NCI-H774 (cell line): ENCODE data around the gene SELENOO.

Experiments
- DNase-seq: peaks from one replicate; lab custom pipeline; 2025; lab: John Stamatoyannopoulos, UW

SELENOO gene

GRCh38 chr22:50217543-50218152 is 16.8 kb downstream of the SELENOO start:
- no peak for DNase-seq

- no peak for DNase-seq
These were observed 17.6 kb downstream of the SELENOO start for GRCh38 chr22:50218153-50218995.

GRCh38 chr22:50218996-50219727 is 18.4 kb downstream of the SELENOO start:
- DNase-seq: peak; percentile 7

GRCh38 chr22:50219800-50220602 is 19.2 kb downstream of the SELENOO start:
- DNase-seq: no peak

GRCh38 chr22:50220603-50221409 is 20.0 kb downstream of the SELENOO start:
- no peak for DNase-seq

GRCh38 chr22:50221410-50222300 is 20.8 kb downstream of the SELENOO start:
- no peak for DNase-seq

GRCh38 chr22:50222508-50222907 is 21.7 kb downstream of the SELENOO start:
- no peak for DNase-seq

- DNase-seq: no peak
These were observed 23.3 kb downstream of the SELENOO start for GRCh38 chr22:50224071-50224470.

- no peak for DNase-seq
These were observed 24.6 kb downstream of the SELENOO start for GRCh38 chr22:50225200-50225969.

- no peak for DNase-seq
These were observed 25.5 kb downstream of the SELENOO start for GRCh38 chr22:50226063-50226874.

GRCh38 chr22:50226875-50227165 is 26.0 kb downstream of the SELENOO start:
- no peak for DNase-seq

- DNase-seq: no peak
These were observed 26.9 kb downstream of the SELENOO start for GRCh38 chr22:50227579-50228215.

GRCh38 chr22:50228366-50228765 is 27.6 kb downstream of the SELENOO start:
- DNase-seq: no peak

GRCh38 chr22:50229370-50229769 is 28.6 kb downstream of the SELENOO start:
- DNase-seq: no peak

GRCh38 chr22:50232481-50233151 is 31.8 kb downstream of the SELENOO start:
- no peak for DNase-seq

- DNase-seq: no peak
These were observed 32.4 kb downstream of the SELENOO start for GRCh38 chr22:50233223-50233622.

GRCh38 chr22:50236731-50237409 is 36.1 kb downstream of the SELENOO start:
- no peak for DNase-seq
